Heart left ventricle (tissue), 13 donors: Measurements from ENCODE around the gene SOWAHD.
"Not testable (repeated sequence)": the region's sequence is repeated elsewhere in the genome, so short reads cannot be mapped to it uniquely, and the experiment has no call there.

Experiments
- CTCF ChIP-seq, 12 donors: fragments of 200-600 bp; sonication (generic) in 4 of 12; IDR thresholded peaks; one replicate each; pipeline versions ENCODE4 v1.5.0 to v1.8.0; 2018 to 2022; ENCODE audit warnings: antibody characterized with exemption in 12 of 12, mild to moderate bottlenecking in 5 of 12
- POLR2A ChIP-seq, 2 donors: fragments of 450-650 bp; IDR thresholded peaks; one replicate each; pipeline ENCODE4 v1.6.1; 2017; ENCODE audit warnings: antibody characterized with exemption in 2 of 2, mild to moderate bottlenecking in 2 of 2, moderate library complexity in 2 of 2
- donor health status: ischemic (EF 13 %, LVEDD 7.1; RV severe dilation, severe dysfunction).
- donor health status: DM: no; HTN: yes; CAD: no.
- donor health status: DM: no; HTN: no; CAD: no.
- donor health status: ischemic (EF 25% LVEDD 6.9; RV normal size, moderate dysfunction).
- donor health status: ischemic (EF 25% LVEDD 5.7; RV mildly dilated, moderate dysfunction).
- donor health status: ischemic (EF 35%, LVEDD 5.7; RV mildly dilated, moderate dysfunction).
- donor health status: nonischemic (EF 11% LVEDD 7.7; RV severe dilation, severe dysfunction).
- donor health status: DM: yes; HTN: yes; CAD: no.
- donor health status: PGD.
- donor health status: ischemic (EF 29% LVEDD 5.4; RV normal size, mild dysfunction).
- donor health status: nonischemic (EF 23%, LVEDD 6.1; RV moderate dilation, normal function).

GRCh38 chrX:119768436-119768835 is 10.0 kb downstream of the SOWAHD start:
- not testable (repeated sequence) for TF ChIP-seq CTCF, POLR2A (IDR thresholded peaks at IDR 0.05)
